HepG2 (cell line): Measurements from ENCODE around the gene DCDC1. TPM values are rescaled to one million over a fixed set of nuclear protein-coding genes. Genes with fewer than 3 reads are reported as not detected.

Experiments
- ATF1 ChIP-seq: IDR thresholded peaks from 2 replicates; pipeline ENCODE4 v1.6.1; 2016; ENCODE audit warnings: mild to moderate bottlenecking, control low read depth
- KLF15 ChIP-seq: sonication (generic); formaldehyde crosslinking; IDR thresholded peaks from 2 replicates; pipeline ENCODE4 v1.8.1; 2023; ENCODE audit warnings: borderline replicate concordance, mild to moderate bottlenecking, inconsistent platforms, missing genetic modification reagents, mixed read lengths
- NCOA5 ChIP-seq: sonication (generic); formaldehyde crosslinking; IDR thresholded peaks from 2 replicates; pipeline ENCODE4 v1.4.0; 2020; ENCODE audit warnings: missing genetic modification reagents
- TFDP2 ChIP-seq: sonication (generic); formaldehyde crosslinking; IDR thresholded peaks from 2 replicates; pipeline ENCODE4 v1.4.0; 2020; ENCODE audit warnings: missing genetic modification reagents
- ZBTB2 ChIP-seq: sonication (generic); formaldehyde crosslinking; IDR thresholded peaks from 2 replicates; pipeline ENCODE4 v1.8.0; 2022; ENCODE audit warnings: low read depth, missing genetic modification reagents
- ZBTB40 ChIP-seq, 2 experiments: fragments of 450-650 bp in 1 of 2; sonication (generic) in 1 of 2; formaldehyde crosslinking in 1 of 2; IDR thresholded peaks; 2 replicates each; pipeline versions ENCODE4 v1.6.1 to v1.8.0; 2016 to 2022; ENCODE audit warnings: antibody characterized with exemption in 1 of 2, mild to moderate bottlenecking in 1 of 2, missing genetic modification reagents in 1 of 2
- ZNF253 ChIP-seq: sonication (generic); formaldehyde crosslinking; IDR thresholded peaks from 2 replicates; pipeline ENCODE4 v1.8.0; 2022; ENCODE audit warnings: mild to moderate bottlenecking, missing genetic modification reagents, borderline replicate concordance
- polyA plus RNA-seq, 8 experiments: library from polyadenylated mRNA; depleted of rRNA in 3 of 8; stranded (reverse) in 7 of 8; unstranded in 1 of 8; fragments of >200 nt; fragmentation: Illumina TruSeq in 4 of 8; extraction: Trizol in 4 of 8; gene quantifications; 2 replicates each; pipeline versions ENCODE4 v1.2.1 to v1.2.3, GENCODE V29; 2011 to 2016; ENCODE audit warnings: low read depth in 4 of 8, missing spikeins in 1 of 8, mixed read lengths in 1 of 8; ENCODE audit not compliant: insufficient read depth in 1 of 8
- total RNA-seq, 5 experiments: library from RNA; depleted of rRNA; stranded (reverse); fragments of >200 nt; fragmentation: Illumina TruSeq; extraction: Trizol; gene quantifications; 2 replicates each; pipeline ENCODE4 v1.2.3, GENCODE V29; 2016; ENCODE audit warnings: low read depth in 1 of 5

DCDC1 gene
- total and polyA plus RNA-seq, 2 of the 13 experiments (the other 11 are each of a cell fraction or from before 2014, with no cell fraction given) = 0.12 to 0.27 TPM

GRCh38 chr11:30987819-30988218 lies 381.7 kb downstream of the DCDC1 start (continued):
- TF ChIP-seq ZBTB40 (IDR thresholded peaks at IDR 0.05) = no peak
- no peak for TF ChIP-seq ZBTB40 (CRISPR knock-in tag; IDR thresholded peaks at IDR 0.05)
- no peak for TF ChIP-seq ZBTB2 (CRISPR knock-in tag)
- TF ChIP-seq TFDP2 (CRISPR knock-in tag) = no peak
- no peak for TF ChIP-seq ZNF253
- no peak for TF ChIP-seq KLF15 (CRISPR knock-in tag)
- TF ChIP-seq NCOA5 = no peak
- no peak for TF ChIP-seq ATF1 (CRISPR knock-in tag)
- TF ChIP-seq, all 625 proteins: peak for 0
